Astrocyte (in vitro differentiated cells and primary cell): Measurements from ENCODE around the gene ZBTB45. TPM values are rescaled to one million over a fixed set of nuclear protein-coding genes. Genes with fewer than 3 reads are reported as not detected.

ENCODE experiments used
- DNase-seq: peaks from one replicate; pipeline ENCODE4 v3.0.0-alpha.2; 2010; ENCODE audit warnings: low read depth
- FAIRE-seq: peaks from 2 replicates; lab custom pipeline; 2011; peaks lifted over from hg19 to GRCh38; lab: Jason Lieb, UNC
- H2AFZ ChIP-seq: 2 replicates; pipeline ENCODE4 v1.6.0; 2012; ENCODE audit warnings: low read depth, low read length, inconsistent platforms
- H3K27ac ChIP-seq: 2 replicates; pipeline ENCODE4 v1.5.1; 2011; ENCODE audit warnings: low read depth, low read length, inconsistent platforms
- H3K27me3 ChIP-seq: 2 replicates; pipeline ENCODE4 v1.6.0; 2011; ENCODE audit warnings: low read length, inconsistent platforms; ENCODE audit not compliant: insufficient read depth
- H3K36me3 ChIP-seq: 2 replicates; pipeline ENCODE4 v1.5.1; 2011; ENCODE audit warnings: low read length, inconsistent platforms; ENCODE audit not compliant: insufficient read depth
- H3K4me1 ChIP-seq: 2 replicates; pipeline ENCODE4 v1.5.1; 2011; ENCODE audit warnings: low read length, inconsistent platforms; ENCODE audit not compliant: insufficient read depth
- H3K4me2 ChIP-seq: 2 replicates; pipeline ENCODE4 v1.6.0; 2012; ENCODE audit warnings: low read length, inconsistent platforms
- H3K4me3 ChIP-seq: 2 replicates; pipeline ENCODE4 v1.5.1; 2011; ENCODE audit warnings: low read depth, mild to moderate bottlenecking, low read length, inconsistent platforms; ENCODE audit not compliant: insufficient read depth
- H3K79me2 ChIP-seq: 2 replicates; pipeline ENCODE4 v1.6.0; 2012; ENCODE audit warnings: mild to moderate bottlenecking, low read length, inconsistent platforms; ENCODE audit not compliant: insufficient read depth
- H3K9ac ChIP-seq: 2 replicates; pipeline ENCODE4 v1.6.0; 2012; ENCODE audit warnings: mild to moderate bottlenecking, low read length, inconsistent platforms
- H3K9me3 ChIP-seq: 2 replicates; pipeline ENCODE4 v1.5.1; 2012; ENCODE audit warnings: low read depth, mild to moderate bottlenecking, low read length, inconsistent platforms; ENCODE audit not compliant: insufficient read depth
- H4K20me1 ChIP-seq: 2 replicates; pipeline ENCODE4 v1.6.0; 2012; ENCODE audit warnings: low read length, inconsistent platforms; ENCODE audit not compliant: insufficient read depth
- H3K27ac Mint-ChIP-seq: one replicate; pipeline ENCODE4 v1.8.0; 2021; ENCODE audit warnings: mild to moderate bottlenecking, mixed read lengths; ENCODE audit not compliant: unreplicated experiment
- H3K27me3 Mint-ChIP-seq: one replicate; pipeline ENCODE4 v1.8.0; 2021; ENCODE audit warnings: low read depth, mixed read lengths; ENCODE audit not compliant: unreplicated experiment
- H3K36me3 Mint-ChIP-seq: one replicate; pipeline ENCODE4 v1.8.0; 2021; ENCODE audit warnings: low read depth, mixed read lengths; ENCODE audit not compliant: unreplicated experiment
- H3K4me1 Mint-ChIP-seq: one replicate; pipeline ENCODE4 v1.8.0; 2021; ENCODE audit warnings: low read depth, mixed read lengths; ENCODE audit not compliant: unreplicated experiment
- H3K4me3 Mint-ChIP-seq: one replicate; pipeline ENCODE4 v1.8.0; 2021; ENCODE audit warnings: mild to moderate bottlenecking, moderate library complexity, mixed read lengths; ENCODE audit not compliant: unreplicated experiment
- H3K9me3 Mint-ChIP-seq: one replicate; pipeline ENCODE4 v1.8.0; 2021; ENCODE audit warnings: mild to moderate bottlenecking, mixed read lengths; ENCODE audit not compliant: unreplicated experiment
- CTCF ChIP-seq: IDR thresholded peaks from 2 replicates; pipeline ENCODE4 v1.5.1; 2011; ENCODE audit warnings: low read depth, mild to moderate bottlenecking, inconsistent platforms, low read length, moderate library complexity; ENCODE audit not compliant: insufficient read depth
- EZH2 ChIP-seq: IDR thresholded peaks from 2 replicates; pipeline ENCODE4 v1.6.1; 2012; ENCODE audit warnings: mild to moderate bottlenecking, low read length, inconsistent platforms; ENCODE audit not compliant: insufficient read depth
- total RNA-seq: library from RNA; stranded (reverse); gene quantifications from 2 replicates; pipeline ENCODE4 v1.2.1, GENCODE V29; 2021

ZBTB45 gene
- total RNA-seq, 1 donor from 2014 or later = 16.3 TPM

GRCh38 chr19:58477130-58477529 lies 42.5 kb downstream of the ZBTB45 start:
- H3K4me1 Mint-ChIP-seq = peaks cover 26% of the 10 kb centered on the region
- DNase-seq (no peak), FAIRE-seq (no peak)
- Histone ChIP-seq H3K9me3 (no peaks in the 10 kb centered on the region), H2AFZ (no peak overlapping the region), H3K27me3 (no peaks in the 10 kb centered on the region), H3K9ac (peak overlapping the region; percentile 81), H4K20me1 (peaks cover 24% of the 10 kb centered on the region), H3K4me3 (no peak overlapping the region), H3K4me1 (peaks cover 31% of the 10 kb centered on the region), H3K36me3 (peaks cover 8% of the 10 kb centered on the region), H3K4me2 (peak overlapping the region; percentile 91), H3K27ac (no peak overlapping the region), H3K79me2 (no peaks in the 10 kb centered on the region)
- H3K36me3 Mint-ChIP-seq = peaks cover 23% of the 10 kb centered on the region
- no peaks in the 10 kb centered on the region for H3K9me3 Mint-ChIP-seq
- H3K27ac Mint-ChIP-seq = peak overlapping the region; percentile 96
- H3K27me3 Mint-ChIP-seq = no peaks in the 10 kb centered on the region
- TF ChIP-seq CTCF (no peak), EZH2 (no peak)
- H3K4me3 Mint-ChIP-seq = peak overlapping the region; percentile 82

DNA sequence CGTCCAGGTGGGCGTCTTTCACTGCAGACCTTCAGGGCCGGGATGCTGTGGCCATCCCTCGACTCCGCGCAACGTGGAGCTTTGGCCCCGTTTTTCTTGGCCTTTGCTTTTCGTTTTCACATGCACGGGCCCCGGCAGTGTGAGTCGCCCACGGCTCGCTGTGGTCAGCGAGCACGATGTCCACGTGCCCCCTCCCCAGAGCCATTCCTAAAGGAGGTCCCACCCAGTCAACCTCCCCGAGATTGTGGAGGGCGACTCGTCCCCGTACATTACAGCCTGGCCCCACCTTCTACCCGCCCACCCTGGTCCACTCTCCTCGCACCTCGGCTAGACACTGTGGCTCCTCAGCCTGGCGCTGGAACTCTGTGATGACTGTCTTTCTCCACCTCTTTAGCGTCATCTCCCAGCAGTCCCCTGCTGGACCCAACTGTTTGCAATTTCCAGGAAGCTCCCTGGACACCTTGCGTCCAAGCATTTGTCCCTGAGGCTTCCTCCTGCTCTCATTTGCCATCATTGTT lies 43.1 kb downstream of the ZBTB45 start:
- peak overlapping the region; percentile 91 for H3K4me2 ChIP-seq
- peaks cover 9% of the 10 kb centered on the region for H3K36me3 ChIP-seq
- H3K4me3 ChIP-seq = peak overlapping the region; percentile 69
- H4K20me1 ChIP-seq = peaks cover 26% of the 10 kb centered on the region
- H3K4me1 ChIP-seq = peaks cover 31% of the 10 kb centered on the region
- peak overlapping the region; percentile 81 for H3K9ac ChIP-seq
- Mint-ChIP-seq H3K4me3 (peak overlapping the region; percentile 82), H3K36me3 (peaks cover 20% of the 10 kb centered on the region), H3K9me3 (no peaks in the 10 kb centered on the region), H3K4me1 (peaks cover 26% of the 10 kb centered on the region), H3K27me3 (no peaks in the 10 kb centered on the region), H3K27ac (peak overlapping the region; percentile 96)
- FAIRE-seq = no peak
- no peak for TF ChIP-seq EZH2
- no peak for TF ChIP-seq CTCF
- H3K79me2 ChIP-seq = no peaks in the 10 kb centered on the region
- peak overlapping the region; percentile 76 for H3K27ac ChIP-seq
- H3K27me3 ChIP-seq = no peaks in the 10 kb centered on the region
- DNase-seq = peak; percentile 10
- H3K9me3 ChIP-seq = no peaks in the 10 kb centered on the region
- peak overlapping the region; percentile 79 for H2AFZ ChIP-seq

DNA sequence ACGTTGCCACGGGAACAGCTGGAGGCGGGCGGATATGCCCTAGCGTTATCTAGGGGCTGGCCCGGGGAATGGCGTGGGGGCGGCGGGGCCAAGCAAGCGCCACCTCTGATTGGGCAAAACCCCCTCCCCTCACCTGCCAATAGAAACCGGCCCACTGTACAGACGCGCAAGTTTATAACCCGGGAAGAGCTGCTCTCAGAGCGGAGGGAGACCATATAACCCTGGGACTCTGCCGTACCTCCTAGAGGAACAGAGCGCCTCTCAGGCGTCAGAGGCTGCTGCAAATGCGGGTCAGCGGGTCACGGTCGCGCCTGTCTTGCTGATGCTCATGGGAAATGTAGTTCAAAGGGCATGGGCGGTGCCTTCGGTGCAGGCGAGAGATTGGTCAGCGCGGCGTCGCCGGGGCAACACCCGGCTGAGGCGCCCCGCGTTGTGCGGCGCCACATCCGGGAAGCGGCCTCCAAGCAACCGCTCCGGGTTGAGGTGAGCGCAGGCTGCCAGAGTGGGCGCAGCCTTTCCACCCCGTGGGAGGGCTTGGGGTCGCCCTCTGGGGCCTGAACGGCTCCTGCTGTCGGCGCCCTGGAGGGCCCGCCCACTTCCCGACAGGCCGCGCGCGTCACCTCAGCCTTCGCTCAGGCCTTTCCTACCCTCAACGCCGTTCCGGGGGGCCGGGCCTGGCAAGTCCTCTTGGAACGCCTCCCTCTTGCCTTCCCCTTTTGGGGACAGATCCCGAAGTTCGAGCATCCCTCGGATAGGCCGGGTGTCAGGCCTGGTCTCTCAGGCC lies 43.7 kb downstream of the ZBTB45 start, which contains the start of gene ZNF446:
Gene ZNF446, plus strand, starts transcription at position 639 of the 784 bp plus-strand sequence. CDS start 867 bp downstream, outside the sequence.
- Mint-ChIP-seq H3K36me3 (peaks cover 17% of the 10 kb centered on the region), H3K4me3 (peak within 1 kb of the TSS; percentile 86), H3K4me1 (peaks cover 26% of the 10 kb centered on the region), H3K9me3 (no peaks in the 10 kb centered on the region), H3K27me3 (no peaks in the 10 kb centered on the region), H3K27ac (peak within 1 kb of the TSS; percentile 96)
- H3K36me3 ChIP-seq = peaks cover 9% of the 10 kb centered on the region
- H3K4me3 ChIP-seq = peak within 1 kb of the TSS; percentile 69
- peak; percentile 95 for FAIRE-seq
- TF ChIP-seq EZH2 (no peak), CTCF (no peak)
- H2AFZ ChIP-seq = peak within 1 kb of the TSS; percentile 79
- H3K27me3 ChIP-seq = no peaks in the 10 kb centered on the region
- H3K79me2 ChIP-seq = no peaks in the 10 kb centered on the region
- DNase-seq = peak; percentile 92
- no peaks in the 10 kb centered on the region for H3K9me3 ChIP-seq
- H3K27ac ChIP-seq = peak within 1 kb of the TSS; percentile 76
- peaks cover 26% of the 10 kb centered on the region for H4K20me1 ChIP-seq
- peak within 1 kb of the TSS; percentile 81 for H3K9ac ChIP-seq
- H3K4me2 ChIP-seq = peak within 1 kb of the TSS; percentile 91
- peaks cover 31% of the 10 kb centered on the region for H3K4me1 ChIP-seq
